Loucy (cell line): Measurements from ENCODE around the gene INO80B.

ENCODE experiments used
- EZH2phosphoT487 ChIP-seq: fragments of 200-600 bp; IDR thresholded peaks from 2 replicates; pipeline ENCODE4 v1.6.1; 2018; ENCODE audit warnings: antibody characterized with exemption, mild to moderate bottlenecking, moderate library complexity, borderline replicate concordance
- TF ChIP-seq, protein P1 (sequence below): fragments of 200-600 bp; sonication (generic); conservative IDR thresholded peaks from 2 replicates; pipeline ENCODE4 v1.5.1; 2014; ENCODE audit warnings: mild to moderate bottlenecking, antibody characterized with exemption, low read length

DNA sequence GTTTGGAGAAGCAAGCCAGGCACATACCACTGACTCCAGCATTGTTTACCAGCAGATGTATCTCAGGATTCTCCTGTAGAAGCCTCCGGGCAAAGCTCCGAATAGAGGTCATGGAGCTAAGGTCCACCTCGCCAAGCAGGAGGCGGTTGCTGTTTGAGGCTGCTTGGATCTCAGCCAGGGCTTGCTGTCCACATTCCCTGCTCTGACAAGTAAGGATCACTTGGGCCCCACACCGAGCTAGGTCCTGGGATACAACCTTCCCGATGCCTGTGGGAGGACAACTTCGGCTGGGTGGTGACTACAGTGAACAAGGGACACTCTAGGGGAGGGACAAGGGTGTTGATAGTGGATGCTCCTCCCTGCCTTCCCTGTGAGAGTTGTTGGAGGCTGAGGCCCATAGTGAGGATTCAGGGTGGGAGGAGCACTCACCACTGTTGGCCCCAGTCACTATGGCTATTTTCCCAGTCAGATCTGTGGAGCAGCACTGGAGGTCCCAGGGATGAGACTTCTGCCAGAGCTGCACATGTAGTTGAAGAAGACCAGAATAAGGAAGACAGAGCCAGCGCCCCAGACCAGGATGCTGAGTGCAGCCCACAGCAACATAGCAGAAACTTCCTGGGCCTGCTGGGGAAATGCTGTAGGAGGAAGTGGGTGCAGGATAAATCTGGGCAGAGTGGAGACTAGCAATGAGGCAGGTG is 41.7 kb upstream of the INO80B start:
- TF ChIP-seq, protein P1, sequence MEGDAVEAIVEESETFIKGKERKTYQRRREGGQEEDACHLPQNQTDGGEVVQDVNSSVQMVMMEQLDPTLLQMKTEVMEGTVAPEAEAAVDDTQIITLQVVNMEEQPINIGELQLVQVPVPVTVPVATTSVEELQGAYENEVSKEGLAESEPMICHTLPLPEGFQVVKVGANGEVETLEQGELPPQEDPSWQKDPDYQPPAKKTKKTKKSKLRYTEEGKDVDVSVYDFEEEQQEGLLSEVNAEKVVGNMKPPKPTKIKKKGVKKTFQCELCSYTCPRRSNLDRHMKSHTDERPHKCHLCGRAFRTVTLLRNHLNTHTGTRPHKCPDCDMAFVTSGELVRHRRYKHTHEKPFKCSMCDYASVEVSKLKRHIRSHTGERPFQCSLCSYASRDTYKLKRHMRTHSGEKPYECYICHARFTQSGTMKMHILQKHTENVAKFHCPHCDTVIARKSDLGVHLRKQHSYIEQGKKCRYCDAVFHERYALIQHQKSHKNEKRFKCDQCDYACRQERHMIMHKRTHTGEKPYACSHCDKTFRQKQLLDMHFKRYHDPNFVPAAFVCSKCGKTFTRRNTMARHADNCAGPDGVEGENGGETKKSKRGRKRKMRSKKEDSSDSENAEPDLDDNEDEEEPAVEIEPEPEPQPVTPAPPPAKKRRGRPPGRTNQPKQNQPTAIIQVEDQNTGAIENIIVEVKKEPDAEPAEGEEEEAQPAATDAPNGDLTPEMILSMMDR = no peak
- no peak for TF ChIP-seq EZH2phosphoT487
